HCT116 (cell line): ENCODE data around the gene LRRC8B.

Experiments
- EZH2 ChIP-seq: fragments of 200-600 bp; sonication (generic); IDR thresholded peaks from 2 replicates; pipeline ENCODE4 v1.6.1; 2017; ENCODE audit warnings: antibody characterized with exemption, mixed run types
- EZH2phosphoT487 ChIP-seq: fragments of 200-600 bp; IDR thresholded peaks from 2 replicates; pipeline ENCODE4 v1.6.1; 2018; ENCODE audit warnings: antibody characterized with exemption, borderline replicate concordance
- JUND ChIP-seq: IDR thresholded peaks from 2 replicates; pipeline ENCODE4 v1.6.1; 2012
- POLR2A ChIP-seq: IDR thresholded peaks from 2 replicates; pipeline ENCODE4 v1.7.0; 2011; ENCODE audit warnings: borderline replicate concordance; ENCODE audit not compliant: insufficient read depth, insufficient read length; ENCODE audit errors: extremely low read depth
- POLR2AphosphoS5 ChIP-seq: IDR thresholded peaks from 2 replicates; pipeline ENCODE4 v1.6.1; 2011; ENCODE audit warnings: mild to moderate bottlenecking, low read depth, low read length, moderate library complexity
- RAD21 ChIP-seq: IDR thresholded peaks from 2 replicates; pipeline ENCODE4 v1.6.1; 2012; ENCODE audit warnings: low read depth, mild to moderate bottlenecking
- SRF ChIP-seq: IDR thresholded peaks from 2 replicates; pipeline ENCODE4 v1.6.1; 2012; ENCODE audit warnings: low read depth
- ZNF274 ChIP-seq: fragments of 200-500 bp; sonication (Bioruptor generic); IDR thresholded peaks from 2 replicates; pipeline ENCODE4 v1.6.1; 2014; ENCODE audit warnings: mild to moderate bottlenecking, low read depth, low read length, inconsistent platforms
- TF ChIP-seq, protein P1 (sequence below), 3 experiments: fragments of 200-600 bp in 1 of 3; sonication (generic) in 1 of 3; IDR thresholded peaks in 2 of 3; conservative IDR thresholded peaks in 1 of 3; 2 replicates each; pipeline ENCODE4 v1.5.1; 2012 to 2017; ENCODE audit warnings: low read depth in 2 of 3, low read length in 2 of 3, antibody characterized with exemption in 1 of 3, borderline replicate concordance in 1 of 3, control low read depth in 1 of 3, mild to moderate bottlenecking in 1 of 3, mixed read lengths in 1 of 3, mixed run types in 1 of 3, moderate library complexity in 1 of 3; ENCODE audit not compliant: insufficient read depth in 1 of 3
- TF ChIP-seq, protein P2 (sequence below): IDR thresholded peaks from 2 replicates; pipeline ENCODE4 v1.6.1; 2012; ENCODE audit warnings: low read depth
- TF ChIP-seq, protein P3 (sequence below): IDR thresholded peaks from 2 replicates; pipeline ENCODE4 v1.6.1; 2012

DNA sequence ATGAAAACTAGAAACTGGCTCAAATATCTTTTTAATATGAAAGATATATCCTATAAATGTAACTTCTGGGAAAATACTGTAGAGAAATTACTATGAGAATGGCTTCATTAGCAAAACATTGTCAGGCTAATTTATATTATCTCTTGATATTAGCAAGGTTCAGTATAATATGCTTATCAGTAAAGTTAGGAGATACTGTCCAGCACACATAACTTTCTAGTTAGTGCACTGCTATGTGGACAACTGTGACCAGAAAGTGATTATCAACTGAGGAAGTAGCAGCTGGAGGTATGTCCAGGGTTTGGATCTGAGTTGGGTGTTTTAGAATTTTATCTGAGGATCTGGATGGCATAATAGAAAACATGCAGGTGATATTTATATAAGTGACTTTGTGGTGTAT is 115.8 kb downstream of the LRRC8B start:
- TF ChIP-seq, protein P1, sequence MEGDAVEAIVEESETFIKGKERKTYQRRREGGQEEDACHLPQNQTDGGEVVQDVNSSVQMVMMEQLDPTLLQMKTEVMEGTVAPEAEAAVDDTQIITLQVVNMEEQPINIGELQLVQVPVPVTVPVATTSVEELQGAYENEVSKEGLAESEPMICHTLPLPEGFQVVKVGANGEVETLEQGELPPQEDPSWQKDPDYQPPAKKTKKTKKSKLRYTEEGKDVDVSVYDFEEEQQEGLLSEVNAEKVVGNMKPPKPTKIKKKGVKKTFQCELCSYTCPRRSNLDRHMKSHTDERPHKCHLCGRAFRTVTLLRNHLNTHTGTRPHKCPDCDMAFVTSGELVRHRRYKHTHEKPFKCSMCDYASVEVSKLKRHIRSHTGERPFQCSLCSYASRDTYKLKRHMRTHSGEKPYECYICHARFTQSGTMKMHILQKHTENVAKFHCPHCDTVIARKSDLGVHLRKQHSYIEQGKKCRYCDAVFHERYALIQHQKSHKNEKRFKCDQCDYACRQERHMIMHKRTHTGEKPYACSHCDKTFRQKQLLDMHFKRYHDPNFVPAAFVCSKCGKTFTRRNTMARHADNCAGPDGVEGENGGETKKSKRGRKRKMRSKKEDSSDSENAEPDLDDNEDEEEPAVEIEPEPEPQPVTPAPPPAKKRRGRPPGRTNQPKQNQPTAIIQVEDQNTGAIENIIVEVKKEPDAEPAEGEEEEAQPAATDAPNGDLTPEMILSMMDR (IDR thresholded peaks at IDR 0.05 in 2 of 3, conservative IDR thresholded peaks at IDR 0.05 in 1 of 3; ENCODE audit: borderline replicate concordance in 1 of 3, insufficient read depth in 1 of 3, low read depth in 2 of 3, low read length in 2 of 3) = no peak
- no peak for TF ChIP-seq SRF
- TF ChIP-seq ZNF274 = no peak
- no peak for TF ChIP-seq POLR2A
- no peak for TF ChIP-seq RAD21
- no peak for TF ChIP-seq EZH2
- no peak for TF ChIP-seq POLR2AphosphoS5
- TF ChIP-seq, protein P2, sequence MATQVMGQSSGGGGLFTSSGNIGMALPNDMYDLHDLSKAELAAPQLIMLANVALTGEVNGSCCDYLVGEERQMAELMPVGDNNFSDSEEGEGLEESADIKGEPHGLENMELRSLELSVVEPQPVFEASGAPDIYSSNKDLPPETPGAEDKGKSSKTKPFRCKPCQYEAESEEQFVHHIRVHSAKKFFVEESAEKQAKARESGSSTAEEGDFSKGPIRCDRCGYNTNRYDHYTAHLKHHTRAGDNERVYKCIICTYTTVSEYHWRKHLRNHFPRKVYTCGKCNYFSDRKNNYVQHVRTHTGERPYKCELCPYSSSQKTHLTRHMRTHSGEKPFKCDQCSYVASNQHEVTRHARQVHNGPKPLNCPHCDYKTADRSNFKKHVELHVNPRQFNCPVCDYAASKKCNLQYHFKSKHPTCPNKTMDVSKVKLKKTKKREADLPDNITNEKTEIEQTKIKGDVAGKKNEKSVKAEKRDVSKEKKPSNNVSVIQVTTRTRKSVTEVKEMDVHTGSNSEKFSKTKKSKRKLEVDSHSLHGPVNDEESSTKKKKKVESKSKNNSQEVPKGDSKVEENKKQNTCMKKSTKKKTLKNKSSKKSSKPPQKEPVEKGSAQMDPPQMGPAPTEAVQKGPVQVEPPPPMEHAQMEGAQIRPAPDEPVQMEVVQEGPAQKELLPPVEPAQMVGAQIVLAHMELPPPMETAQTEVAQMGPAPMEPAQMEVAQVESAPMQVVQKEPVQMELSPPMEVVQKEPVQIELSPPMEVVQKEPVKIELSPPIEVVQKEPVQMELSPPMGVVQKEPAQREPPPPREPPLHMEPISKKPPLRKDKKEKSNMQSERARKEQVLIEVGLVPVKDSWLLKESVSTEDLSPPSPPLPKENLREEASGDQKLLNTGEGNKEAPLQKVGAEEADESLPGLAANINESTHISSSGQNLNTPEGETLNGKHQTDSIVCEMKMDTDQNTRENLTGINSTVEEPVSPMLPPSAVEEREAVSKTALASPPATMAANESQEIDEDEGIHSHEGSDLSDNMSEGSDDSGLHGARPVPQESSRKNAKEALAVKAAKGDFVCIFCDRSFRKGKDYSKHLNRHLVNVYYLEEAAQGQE = no peak
- TF ChIP-seq, protein P3, sequence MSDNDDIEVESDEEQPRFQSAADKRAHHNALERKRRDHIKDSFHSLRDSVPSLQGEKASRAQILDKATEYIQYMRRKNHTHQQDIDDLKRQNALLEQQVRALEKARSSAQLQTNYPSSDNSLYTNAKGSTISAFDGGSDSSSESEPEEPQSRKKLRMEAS = no peak
- TF ChIP-seq EZH2phosphoT487 = no peak
- no peak for TF ChIP-seq JUND
